Measurements from ENCODE around the gene CATSPER1.

The CATSPER1 gene

DNA sequence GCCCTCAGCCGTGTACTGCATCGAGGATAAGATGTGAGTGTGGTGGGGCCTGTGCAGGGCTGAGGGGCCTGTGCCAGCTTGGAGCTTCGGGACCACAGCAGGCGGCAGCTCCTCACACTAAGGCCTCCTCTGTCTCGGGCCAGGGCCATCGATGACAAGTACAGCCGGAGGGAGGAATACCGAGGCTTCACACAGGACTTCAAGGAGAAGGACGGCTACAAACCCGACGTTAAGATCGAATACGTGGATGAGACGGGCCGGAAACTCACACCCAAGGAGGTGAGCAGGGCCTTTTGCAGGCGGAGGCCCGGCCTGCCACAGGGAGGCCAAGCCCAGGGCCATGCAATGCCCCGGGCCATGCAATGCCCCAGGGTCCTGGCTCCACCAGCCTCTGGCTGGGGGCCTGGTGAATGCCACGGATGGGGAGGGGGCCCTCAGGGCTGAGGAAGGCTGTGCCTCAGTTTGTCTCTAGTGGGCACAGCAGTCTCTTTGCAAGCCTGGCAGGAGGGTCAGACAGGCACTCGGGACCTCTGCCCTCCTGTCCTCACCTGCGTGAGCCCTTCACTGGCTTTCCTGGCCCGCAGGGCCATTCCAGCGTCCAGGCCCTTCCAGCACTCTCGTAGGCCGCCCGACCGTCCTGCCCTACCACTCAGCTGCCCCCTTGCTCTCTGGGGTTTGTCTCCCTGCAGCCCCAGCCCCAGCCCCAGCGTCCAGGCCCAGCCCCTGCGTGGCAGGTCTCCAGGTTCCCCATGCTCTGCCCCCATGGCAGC is 48.5 kb downstream of the CATSPER1 start:
- Histone ChIP-seq H2BK120ac (ENCODE audit: low read depth, low read length) (no peak overlapping the region), H2BK15ac (ENCODE audit: low read length) (no peak overlapping the region), H2BK5ac (ENCODE audit: low read length) (no peak overlapping the region), H2AK5ac (ENCODE audit: low read depth, low read length) (no peak overlapping the region), H3K23ac (ENCODE audit: low read depth, low read length, poor library complexity) (no peak overlapping the region), H3K79me1 (ENCODE audit: low read depth, low read length) (no peaks in the 10 kb centered on the region), H3K9ac (ENCODE audit: low read depth, low read length, poor library complexity) (peak overlapping the region; percentile 21), H3K4ac (ENCODE audit: low read length) (no peak overlapping the region), H3K36me3 (replicated peaks in 1 of 2; ENCODE audit: control insufficient read depth in 2 of 2, insufficient read depth in 2 of 2, low read length in 2 of 2) (peaks cover 36 to 63% of the 10 kb centered on the region in 2 donors), H3K4me3 (ENCODE audit: low read length in 2 of 2) (no peak overlapping the region), H3K27ac (replicated peaks; ENCODE audit: low read length) (no peak overlapping the region), H4K91ac (ENCODE audit: low read depth, low read length, poor library complexity) (no peak overlapping the region), H3K4me2 (ENCODE audit: insufficient read depth, low read length, poor library complexity, severe bottlenecking) (no peak overlapping the region), H4K8ac (ENCODE audit: low read depth, low read length) (no peak overlapping the region), H3K14ac (ENCODE audit: low read length) (no peak overlapping the region), H2AFZ (ENCODE audit: low read length) (no peak overlapping the region), H3K4me1 (ENCODE audit: control insufficient read depth in 2 of 2, insufficient read depth in 1 of 2, low read depth in 1 of 2, low read length in 2 of 2) (no peaks in the 10 kb centered on the region), H3K18ac (ENCODE audit: low read length) (no peak overlapping the region), H2BK12ac (ENCODE audit: low read length) (no peak overlapping the region), H3K9me3 (replicated peaks in 1 of 2; ENCODE audit: control insufficient read depth in 2 of 2, insufficient read depth in 1 of 2, low read depth in 1 of 2, low read length in 2 of 2) (peaks cover 0 to 3% of the 10 kb centered on the region in 2 donors), H3K27me3 (ENCODE audit: control insufficient read depth in 3 of 3, insufficient read depth in 3 of 3, low read depth in 1 of 3, low read length in 3 of 3) (no peaks in the 10 kb centered on the region)
- no CpG with 5 or more reads among the region's 29 CpGs for WGBS, 2 donors (ENCODE audit: extremely low coverage in 2 of 2, insufficient read length in 2 of 2, insufficient replicate concordance in 1 of 2)
- no peak for DNase-seq (ENCODE audit: low spot score)

DNA sequence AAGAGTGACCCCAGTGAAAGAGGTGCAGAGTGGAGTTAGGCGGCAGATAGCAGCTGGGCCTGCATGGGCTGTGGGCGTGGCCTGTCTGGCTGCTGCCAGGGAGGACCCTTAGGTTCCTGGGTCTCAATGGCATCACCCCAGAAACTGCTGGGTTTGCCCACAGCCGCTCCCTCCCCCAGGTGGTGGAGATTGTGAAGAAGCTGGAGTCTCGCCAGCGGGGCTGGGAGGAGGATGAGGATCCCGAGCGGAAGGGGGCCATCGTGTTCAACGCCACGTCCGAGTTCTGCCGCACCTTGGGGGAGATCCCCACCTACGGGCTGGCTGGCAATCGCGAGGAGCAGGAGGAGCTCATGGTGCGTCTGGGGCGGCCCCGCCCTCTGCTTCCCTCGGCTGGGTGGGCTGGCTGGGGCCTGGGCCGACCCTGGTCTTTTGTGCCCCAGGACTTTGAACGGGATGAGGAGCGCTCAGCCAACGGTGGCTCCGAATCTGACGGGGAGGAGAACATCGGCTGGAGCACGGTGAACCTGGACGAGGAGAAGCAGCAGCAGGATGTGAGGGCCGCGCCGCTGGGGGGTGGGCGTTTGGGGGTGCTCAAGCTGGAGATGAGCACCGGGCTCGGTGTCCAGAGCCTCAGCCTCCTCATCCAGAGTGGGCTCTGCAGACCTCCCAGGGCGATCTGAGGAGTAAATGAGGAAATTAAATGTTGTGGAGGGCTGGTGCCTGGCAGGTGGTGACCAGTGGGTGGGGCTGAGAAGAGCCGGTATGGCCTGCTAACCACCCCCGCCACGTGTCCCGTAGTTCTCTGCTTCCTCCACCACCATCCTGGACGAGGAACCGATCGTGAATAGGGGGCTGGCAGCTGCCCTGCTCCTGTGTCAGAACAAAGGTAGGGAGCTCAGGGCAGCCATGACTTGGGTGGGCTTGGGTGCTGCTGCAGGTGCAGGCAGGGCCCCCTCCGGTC is 49.8 kb downstream of the CATSPER1 start:
- no CpG with 5 or more reads among the region's 43 CpGs for WGBS, 2 donors (ENCODE audit: extremely low coverage in 2 of 2, insufficient read length in 2 of 2, insufficient replicate concordance in 1 of 2)

DNA sequence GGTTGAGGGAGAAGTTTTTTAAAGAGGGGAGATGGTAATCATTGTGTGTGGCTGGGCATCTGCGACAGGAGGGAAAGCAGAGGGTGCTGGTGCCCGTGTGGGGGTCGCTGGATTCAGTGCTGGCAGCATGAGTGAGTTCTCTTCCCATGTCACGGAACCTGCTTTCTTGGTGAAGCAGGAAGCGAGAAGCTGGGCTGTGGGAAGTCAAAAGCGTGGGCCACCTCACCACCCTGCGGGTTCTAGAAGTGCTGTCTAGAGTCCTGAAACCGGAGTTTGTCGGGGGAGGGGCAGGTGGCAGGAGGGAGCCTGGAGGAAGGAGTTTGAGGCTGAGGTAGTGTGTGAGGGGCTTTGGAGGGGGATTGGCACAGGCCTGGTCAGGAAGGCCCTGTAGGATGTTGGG is 50.5 kb downstream of the CATSPER1 start:
- Histone ChIP-seq H3K9me3 (replicated peaks in 1 of 2; ENCODE audit: control insufficient read depth in 2 of 2, insufficient read depth in 1 of 2, low read depth in 1 of 2, low read length in 2 of 2) (peaks cover 0 to 3% of the 10 kb centered on the region in 2 donors), H3K4me1 (ENCODE audit: control insufficient read depth in 2 of 2, insufficient read depth in 1 of 2, low read depth in 1 of 2, low read length in 2 of 2) (no peaks in the 10 kb centered on the region), H2BK120ac (ENCODE audit: low read depth, low read length) (no peak overlapping the region), H3K4me3 (ENCODE audit: low read length in 2 of 2) (no peak overlapping the region), H2AK5ac (ENCODE audit: low read depth, low read length) (no peak overlapping the region), H3K18ac (ENCODE audit: low read length) (no peak overlapping the region), H4K8ac (ENCODE audit: low read depth, low read length) (peak overlapping the region; percentile 43), H3K4me2 (ENCODE audit: insufficient read depth, low read length, poor library complexity, severe bottlenecking) (no peak overlapping the region), H3K36me3 (replicated peaks in 1 of 2; ENCODE audit: control insufficient read depth in 2 of 2, insufficient read depth in 2 of 2, low read length in 2 of 2) (peaks cover 38 to 76% of the 10 kb centered on the region in 2 donors), H3K27me3 (ENCODE audit: control insufficient read depth in 3 of 3, insufficient read depth in 3 of 3, low read depth in 1 of 3, low read length in 3 of 3) (no peaks in the 10 kb centered on the region), H3K14ac (ENCODE audit: low read length) (no peak overlapping the region), H2BK12ac (ENCODE audit: low read length) (no peak overlapping the region), H3K27ac (replicated peaks; ENCODE audit: low read length) (no peak overlapping the region), H3K4ac (ENCODE audit: low read length) (no peak overlapping the region), H2BK15ac (ENCODE audit: low read length) (no peak overlapping the region), H3K9ac (ENCODE audit: low read depth, low read length, poor library complexity) (no peak overlapping the region), H3K79me1 (ENCODE audit: low read depth, low read length) (no peaks in the 10 kb centered on the region), H4K91ac (ENCODE audit: low read depth, low read length, poor library complexity) (no peak overlapping the region), H2AFZ (ENCODE audit: low read length) (no peak overlapping the region), H2BK5ac (ENCODE audit: low read length) (no peak overlapping the region), H3K23ac (ENCODE audit: low read depth, low read length, poor library complexity) (no peak overlapping the region)
- no peak for DNase-seq (ENCODE audit: low spot score)
- WGBS, 2 donors (ENCODE audit: extremely low coverage in 2 of 2, insufficient read length in 2 of 2, insufficient replicate concordance in 1 of 2): no CpG with 5 or more reads among the region's 9 CpGs

More for the DNA sequence above, 49.8 kb downstream of the CATSPER1 start:
- Histone ChIP-seq H3K18ac (ENCODE audit: low read length) (no peak overlapping the region), H3K9me3 (replicated peaks in 1 of 2; ENCODE audit: control insufficient read depth in 2 of 2, insufficient read depth in 1 of 2, low read depth in 1 of 2, low read length in 2 of 2) (peaks cover 0 to 3% of the 10 kb centered on the region in 2 donors), H3K27ac (replicated peaks; ENCODE audit: low read length) (no peak overlapping the region), H2BK12ac (ENCODE audit: low read length) (no peak overlapping the region), H2AK5ac (ENCODE audit: low read depth, low read length) (no peak overlapping the region), H2BK15ac (ENCODE audit: low read length) (no peak overlapping the region), H3K27me3 (ENCODE audit: control insufficient read depth in 3 of 3, insufficient read depth in 3 of 3, low read depth in 1 of 3, low read length in 3 of 3) (no peaks in the 10 kb centered on the region), H3K4me2 (ENCODE audit: insufficient read depth, low read length, poor library complexity, severe bottlenecking) (no peak overlapping the region), H3K14ac (ENCODE audit: low read length) (no peak overlapping the region), H3K36me3 (replicated peaks in 1 of 2; ENCODE audit: control insufficient read depth in 2 of 2, insufficient read depth in 2 of 2, low read length in 2 of 2) (peaks cover 38 to 76% of the 10 kb centered on the region in 2 donors), H4K8ac (ENCODE audit: low read depth, low read length) (peak overlapping the region; percentile 43), H2BK5ac (ENCODE audit: low read length) (no peak overlapping the region), H4K91ac (ENCODE audit: low read depth, low read length, poor library complexity) (no peak overlapping the region), H3K4me1 (ENCODE audit: control insufficient read depth in 2 of 2, insufficient read depth in 1 of 2, low read depth in 1 of 2, low read length in 2 of 2) (no peaks in the 10 kb centered on the region), H2BK120ac (ENCODE audit: low read depth, low read length) (no peak overlapping the region), H3K9ac (ENCODE audit: low read depth, low read length, poor library complexity) (no peak overlapping the region), H3K4ac (ENCODE audit: low read length) (no peak overlapping the region), H2AFZ (ENCODE audit: low read length) (no peak overlapping the region), H3K23ac (ENCODE audit: low read depth, low read length, poor library complexity) (peak overlapping the region; percentile 43), H3K4me3 (ENCODE audit: low read length in 2 of 2) (no peak overlapping the region), H3K79me1 (ENCODE audit: low read depth, low read length) (no peaks in the 10 kb centered on the region)
- DNase-seq (ENCODE audit: low spot score): no peak
